ENCODE data around the gene SPIC. TPM values are rescaled to one million over a fixed set of nuclear protein-coding genes. Genes with fewer than 3 reads are reported as not detected.

The SPIC gene
- total and polyA plus RNA-seq, 2 donors (not counting 3 experiments of a cell fraction or from before 2014, with no cell fraction given), result not detected

- ChIA-PET POLR2A (no interaction called here), CTCF (no interaction called here)
- DNase-seq (ENCODE audit: low read depth, low spot score), result no peak
- Histone ChIP-seq H3K4me2 (ENCODE audit: insufficient read depth, low read length) (no peak overlapping the region), H3K9ac (replicated peaks; ENCODE audit: extremely low read depth, insufficient read depth, low read length) (no peak overlapping the region), H2AFZ (ENCODE audit: low read depth, low read length) (no peak overlapping the region), H3K4me1 (ENCODE audit: control insufficient read depth, extremely low read depth, insufficient read depth, low read length) (no peaks in the 10 kb centered on the region), H3K27ac (ENCODE audit: insufficient read depth, low read depth, low read length) (no peak overlapping the region), H3K4me3 (replicated peaks in 1 of 3; ENCODE audit: insufficient read depth in 1 of 3, low read depth in 1 of 3, low read length in 3 of 3) (no peak overlapping the region), H3K9me1 (replicated peaks; ENCODE audit: control insufficient read depth, extremely low read depth, insufficient read depth, low read length) (no peaks in the 10 kb centered on the region), H3K9me3 (replicated peaks; ENCODE audit: control insufficient read depth, insufficient read depth, low read length) (no peaks in the 10 kb centered on the region), H3K36me3 (ENCODE audit: control insufficient read depth in 2 of 2, extremely low read depth in 1 of 2, insufficient read depth in 2 of 2, low read length in 2 of 2) (no peaks in the 10 kb centered on the region), H3K27me3 (ENCODE audit: control insufficient read depth in 2 of 2, insufficient read depth in 2 of 2, low read length in 2 of 2) (no peaks in the 10 kb centered on the region), H3K79me2 (ENCODE audit: control insufficient read depth, insufficient read depth, low read length) (no peaks in the 10 kb centered on the region), H4K20me1 (replicated peaks; ENCODE audit: control insufficient read depth, extremely low read depth, insufficient read depth, low read length) (no peaks in the 10 kb centered on the region)
- dilution Hi-C loops (cut with MboI; ENCODE audit: extremely low pct_ligation_motif_present, low sequenced_read_pairs), result no loop called here
- no TSS peak for BruUV-seq (replicated peaks)
- no peak for TF ChIP-seq POLR2A (IDR thresholded peaks at IDR 0.05; ENCODE audit: low read depth, low read length)
- no peak for TF ChIP-seq GATA2 (IDR thresholded peaks at IDR 0.05; ENCODE audit: insufficient read depth, insufficient read length, low read depth, low read length)
- no peak for TF ChIP-seq JUN (IDR thresholded peaks at IDR 0.05; ENCODE audit: borderline replicate concordance, insufficient read depth, insufficient read length, low read depth)
- TF ChIP-seq POLR2AphosphoS5 (IDR thresholded peaks at IDR 0.05; ENCODE audit: insufficient read depth, low read depth, low read length), result no peak
- no peak for TF ChIP-seq MYC (IDR thresholded peaks at IDR 0.05; ENCODE audit: low read depth, low read length)
- no peak for TF ChIP-seq FOS (IDR thresholded peaks at IDR 0.05; ENCODE audit: borderline replicate concordance, insufficient read depth, low read length)
- TF ChIP-seq, protein P1, sequence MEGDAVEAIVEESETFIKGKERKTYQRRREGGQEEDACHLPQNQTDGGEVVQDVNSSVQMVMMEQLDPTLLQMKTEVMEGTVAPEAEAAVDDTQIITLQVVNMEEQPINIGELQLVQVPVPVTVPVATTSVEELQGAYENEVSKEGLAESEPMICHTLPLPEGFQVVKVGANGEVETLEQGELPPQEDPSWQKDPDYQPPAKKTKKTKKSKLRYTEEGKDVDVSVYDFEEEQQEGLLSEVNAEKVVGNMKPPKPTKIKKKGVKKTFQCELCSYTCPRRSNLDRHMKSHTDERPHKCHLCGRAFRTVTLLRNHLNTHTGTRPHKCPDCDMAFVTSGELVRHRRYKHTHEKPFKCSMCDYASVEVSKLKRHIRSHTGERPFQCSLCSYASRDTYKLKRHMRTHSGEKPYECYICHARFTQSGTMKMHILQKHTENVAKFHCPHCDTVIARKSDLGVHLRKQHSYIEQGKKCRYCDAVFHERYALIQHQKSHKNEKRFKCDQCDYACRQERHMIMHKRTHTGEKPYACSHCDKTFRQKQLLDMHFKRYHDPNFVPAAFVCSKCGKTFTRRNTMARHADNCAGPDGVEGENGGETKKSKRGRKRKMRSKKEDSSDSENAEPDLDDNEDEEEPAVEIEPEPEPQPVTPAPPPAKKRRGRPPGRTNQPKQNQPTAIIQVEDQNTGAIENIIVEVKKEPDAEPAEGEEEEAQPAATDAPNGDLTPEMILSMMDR (IDR thresholded peaks at IDR 0.05; ENCODE audit: extremely low read depth in 1 of 2, insufficient read depth in 1 of 2, low read depth in 1 of 2, low read length in 2 of 2), result no peak
- TF ChIP-seq, protein P2, sequence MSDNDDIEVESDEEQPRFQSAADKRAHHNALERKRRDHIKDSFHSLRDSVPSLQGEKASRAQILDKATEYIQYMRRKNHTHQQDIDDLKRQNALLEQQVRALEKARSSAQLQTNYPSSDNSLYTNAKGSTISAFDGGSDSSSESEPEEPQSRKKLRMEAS (IDR thresholded peaks at IDR 0.05; ENCODE audit: insufficient read depth, insufficient read length), result no peak
- TF ChIP-seq EZH2 (IDR thresholded peaks at IDR 0.05; ENCODE audit: borderline replicate concordance, low read depth, low read length, severe bottlenecking), result no peak
- intact Hi-C loops (cut with micrococcal nuclease), result no loop called here
- FAIRE-seq, result no peak
Observed at GRCh38 chr12:101455685-101456084, 19.5 kb upstream of the SPIC start.

All from endothelial cell of umbilical vein (primary cell).